Measurements from ENCODE around the gene SALL1.
A peak's percentile ranks its signal among the peaks of the same experiment; 100 is the strongest.

The SALL1 gene

GRCh38 chr16:51121850-51122249 is 29.2 kb downstream of the SALL1 start:
- no peak overlapping the region for H3K4me3 ChIP-seq (ENCODE audit: low read length)
- no peak for DNase-seq (ENCODE audit: low read depth)
- TF ChIP-seq CTCF (conservative IDR thresholded peaks at IDR 0.05; ENCODE audit: low read length): no peak

- no peak overlapping the region for H3K4me3 ChIP-seq (ENCODE audit: low read length)
- DNase-seq (ENCODE audit: low read depth): no peak
- no peak for TF ChIP-seq CTCF (conservative IDR thresholded peaks at IDR 0.05; ENCODE audit: low read length)
Observed at GRCh38 chr16:51120730-51121347, 30.2 kb downstream of the SALL1 start.

- TF ChIP-seq CTCF (conservative IDR thresholded peaks at IDR 0.05; ENCODE audit: low read length): no peak
- H3K4me3 ChIP-seq (ENCODE audit: low read length): no peak overlapping the region
- DNase-seq (ENCODE audit: low read depth): no peak
Observed at GRCh38 chr16:51119973-51120729, 30.9 kb downstream of the SALL1 start.

- H3K4me3 ChIP-seq (ENCODE audit: low read length): no peak overlapping the region
- peak; percentile 33 for DNase-seq (ENCODE audit: low read depth)
- TF ChIP-seq CTCF (conservative IDR thresholded peaks at IDR 0.05; ENCODE audit: low read length): no peak
Observed at GRCh38 chr16:51119556-51119955, 31.5 kb downstream of the SALL1 start.

- DNase-seq (ENCODE audit: low read depth): no peak
- TF ChIP-seq CTCF (conservative IDR thresholded peaks at IDR 0.05; ENCODE audit: low read length): no peak
- H3K4me3 ChIP-seq (ENCODE audit: low read length): no peak overlapping the region
Observed at GRCh38 chr16:51116353-51116752, 34.7 kb downstream of the SALL1 start.

- no peak for TF ChIP-seq CTCF (conservative IDR thresholded peaks at IDR 0.05; ENCODE audit: low read length)
- no peak overlapping the region for H3K4me3 ChIP-seq (ENCODE audit: low read length)
- DNase-seq (ENCODE audit: low read depth): no peak
Observed at GRCh38 chr16:51114382-51114781, 36.7 kb downstream of the SALL1 start.

Data from AG10803 (cell line).